Vagina (tissue), 2 donors: ENCODE results near the gene MIGA2. TPM values are rescaled to one million over a fixed set of nuclear protein-coding genes. Genes with fewer than 3 reads are reported as not detected.

Source experiments
- DNase-seq, 2 donors: peaks; one replicate each; pipeline ENCODE4 v3.0.0-alpha.2; 2017; ENCODE audit errors: extremely low spot score in 2 of 2
- H3K27ac ChIP-seq: fragments of 200-600 bp; sonication (generic); one replicate; pipeline ENCODE4 v1.5.1; 2019
- H3K27me3 ChIP-seq: fragments of 200-600 bp; sonication (generic); one replicate; pipeline ENCODE4 v1.5.1; 2019
- H3K36me3 ChIP-seq, 2 donors: fragments of 200-600 bp; sonication (generic); one replicate each; pipeline ENCODE4 v1.5.1; 2017 to 2019
- H3K4me1 ChIP-seq: fragments of 200-600 bp; sonication (generic); one replicate; pipeline ENCODE4 v1.5.1; 2019
- H3K4me3 ChIP-seq, 2 donors: fragments of 200-600 bp; sonication (generic); 1 replicate in 1 of 2; 2 replicates in 1 of 2; pipeline ENCODE4 v1.5.1; 2016 to 2019
- H3K9me3 ChIP-seq: fragments of 200-600 bp; sonication (generic); one replicate; pipeline ENCODE4 v1.5.1; 2019
- POLR2A ChIP-seq, 2 donors: fragments of 450-650 bp; IDR thresholded peaks; one replicate each; pipeline ENCODE4 v1.6.1; 2017; ENCODE audit warnings: antibody characterized with exemption in 2 of 2, mild to moderate bottlenecking in 2 of 2, moderate library complexity in 2 of 2
- POLR2AphosphoS5 ChIP-seq, 2 donors: sonication (generic); formaldehyde crosslinking; IDR thresholded peaks; one replicate each; pipeline ENCODE4 v1.9.0; 2017; ENCODE audit warnings: antibody characterized with exemption in 2 of 2, mild to moderate bottlenecking in 2 of 2, low read depth in 1 of 2; ENCODE audit not compliant: insufficient read depth in 1 of 2
- intact Hi-C: fragments of 100-400 bp; cut with DNase I; formaldehyde crosslinking; loops from one replicate; pipeline ENCODE4 v1.15.1; 2023
- total RNA-seq: library from RNA; depleted of rRNA; stranded (reverse); fragments of >200 nt; gene quantifications from one replicate; pipeline ENCODE4 v1.2.3, GENCODE V29; 2016
- TF ChIP-seq, protein P1 (sequence below), 3 experiments: fragments of 450-650 bp in 2 of 3; fragments of 200-600 bp in 1 of 3; sonication (generic) in 1 of 3; IDR thresholded peaks; one replicate each; pipeline ENCODE4 v1.5.1; 2017 to 2019; ENCODE audit warnings: antibody characterized with exemption in 3 of 3, mild to moderate bottlenecking in 2 of 3, moderate library complexity in 2 of 3

MIGA2 gene
- total RNA-seq, 1 donor from 2014 or later: 35.1 TPM

DNA sequence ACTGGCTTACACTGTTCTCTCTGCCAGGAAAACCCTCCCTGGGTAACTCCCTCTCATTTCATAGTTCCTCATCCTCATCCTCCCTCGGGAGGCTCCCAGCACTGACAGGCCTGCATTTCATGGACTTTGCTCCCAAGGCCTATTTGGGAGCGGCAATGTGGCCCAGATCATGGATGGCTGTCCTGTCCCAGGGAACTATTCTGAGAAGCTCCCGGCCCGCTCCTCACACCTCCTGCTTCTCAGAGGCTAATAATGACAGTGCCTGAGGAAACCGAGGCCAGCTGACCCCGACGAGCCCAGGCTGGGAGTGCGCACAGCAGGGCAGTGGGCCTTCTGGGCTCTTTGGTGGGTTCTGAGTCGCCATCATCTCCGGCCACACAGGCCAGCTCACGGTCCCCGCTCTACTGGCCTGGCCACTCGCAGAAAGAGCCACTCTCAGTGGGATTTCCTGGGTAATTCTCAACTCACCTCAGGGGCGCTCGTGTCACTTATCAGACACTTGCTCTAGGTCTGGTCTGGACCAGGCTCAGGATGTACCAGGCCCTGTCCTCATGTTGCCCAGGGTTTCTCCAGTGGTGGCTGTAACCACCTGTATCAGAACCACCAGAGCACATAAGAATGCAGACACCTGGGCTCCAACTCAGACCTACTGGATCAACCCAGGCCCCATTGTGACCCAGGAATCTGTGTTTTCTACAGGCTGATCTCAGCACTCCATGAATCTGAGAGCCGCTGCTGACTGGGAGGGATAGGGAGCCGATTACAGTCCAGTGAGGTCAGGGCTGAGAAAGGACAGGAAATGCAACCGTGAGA is 42.5 kb downstream of the MIGA2 start:
- DNase-seq: no peak
- no peaks in the 10 kb centered on the region for H3K9me3 ChIP-seq
- no peaks in the 10 kb centered on the region for H3K27me3 ChIP-seq
- peaks cover 18% of the 10 kb centered on the region for H3K4me1 ChIP-seq
- TF ChIP-seq POLR2A (IDR thresholded peaks at IDR 0.05) (no peak), POLR2AphosphoS5 (IDR thresholded peaks at IDR 0.05; ENCODE audit: insufficient read depth in 1 of 2, low read depth in 1 of 2) (no peak)
- TF ChIP-seq, protein P1, sequence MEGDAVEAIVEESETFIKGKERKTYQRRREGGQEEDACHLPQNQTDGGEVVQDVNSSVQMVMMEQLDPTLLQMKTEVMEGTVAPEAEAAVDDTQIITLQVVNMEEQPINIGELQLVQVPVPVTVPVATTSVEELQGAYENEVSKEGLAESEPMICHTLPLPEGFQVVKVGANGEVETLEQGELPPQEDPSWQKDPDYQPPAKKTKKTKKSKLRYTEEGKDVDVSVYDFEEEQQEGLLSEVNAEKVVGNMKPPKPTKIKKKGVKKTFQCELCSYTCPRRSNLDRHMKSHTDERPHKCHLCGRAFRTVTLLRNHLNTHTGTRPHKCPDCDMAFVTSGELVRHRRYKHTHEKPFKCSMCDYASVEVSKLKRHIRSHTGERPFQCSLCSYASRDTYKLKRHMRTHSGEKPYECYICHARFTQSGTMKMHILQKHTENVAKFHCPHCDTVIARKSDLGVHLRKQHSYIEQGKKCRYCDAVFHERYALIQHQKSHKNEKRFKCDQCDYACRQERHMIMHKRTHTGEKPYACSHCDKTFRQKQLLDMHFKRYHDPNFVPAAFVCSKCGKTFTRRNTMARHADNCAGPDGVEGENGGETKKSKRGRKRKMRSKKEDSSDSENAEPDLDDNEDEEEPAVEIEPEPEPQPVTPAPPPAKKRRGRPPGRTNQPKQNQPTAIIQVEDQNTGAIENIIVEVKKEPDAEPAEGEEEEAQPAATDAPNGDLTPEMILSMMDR (IDR thresholded peaks at IDR 0.05): no peak
- no peak overlapping the region for H3K27ac ChIP-seq
- intact Hi-C loops: no loop called here
- H3K36me3 ChIP-seq: no peaks in the 10 kb centered on the region
- no peak overlapping the region for H3K4me3 ChIP-seq

DNA sequence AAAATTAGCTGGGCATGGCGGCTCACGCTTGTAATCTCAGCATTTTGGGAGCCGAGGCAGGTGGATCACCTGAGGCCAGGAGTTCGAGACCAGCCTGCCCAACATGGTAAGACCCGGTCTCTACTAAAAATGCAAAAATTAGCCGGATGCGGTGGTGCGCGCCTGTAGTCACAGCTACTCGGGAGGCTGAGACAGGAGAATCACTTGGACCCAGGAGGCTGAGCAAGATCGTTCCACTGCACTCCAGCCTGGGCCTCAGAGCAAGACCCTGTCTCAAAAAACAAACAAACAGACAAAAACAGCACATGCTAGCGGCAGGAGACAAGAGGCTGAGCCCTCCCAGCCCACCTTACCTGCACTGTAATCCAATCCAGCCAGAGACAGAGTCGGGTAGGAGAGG is 43.4 kb downstream of the MIGA2 start:
- intact Hi-C loops: no loop called here
- H3K4me3 ChIP-seq: peak overlapping the region; percentile 55 to 85
- no peak overlapping the region for H3K27ac ChIP-seq
- no peaks in the 10 kb centered on the region for H3K36me3 ChIP-seq
- TF ChIP-seq POLR2A (IDR thresholded peaks at IDR 0.05) (no peak), POLR2AphosphoS5 (IDR thresholded peaks at IDR 0.05; ENCODE audit: insufficient read depth in 1 of 2, low read depth in 1 of 2) (no peak)
- TF ChIP-seq, protein P1 (IDR thresholded peaks at IDR 0.05): no peak
- peaks cover 18% of the 10 kb centered on the region for H3K4me1 ChIP-seq
- H3K27me3 ChIP-seq: no peaks in the 10 kb centered on the region
- H3K9me3 ChIP-seq: no peaks in the 10 kb centered on the region
- DNase-seq: no peak

DNA sequence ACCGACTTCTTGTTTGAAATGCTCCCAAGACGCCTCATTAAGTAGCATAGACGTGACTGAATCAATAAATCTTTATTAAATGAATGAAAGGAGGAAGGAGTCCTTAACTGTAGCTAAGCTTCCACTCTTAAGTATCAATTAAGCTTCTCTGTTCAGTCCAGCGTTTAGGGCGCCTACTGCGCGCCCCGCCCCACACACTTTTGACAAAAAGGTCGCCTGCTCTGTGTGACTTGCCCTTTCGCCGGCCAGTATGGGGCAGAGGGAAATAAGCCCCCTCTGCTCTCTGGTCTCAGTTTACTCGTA is 43.8 kb downstream of the MIGA2 start:
- intact Hi-C loops: no loop called here
- peaks cover 18% of the 10 kb centered on the region for H3K4me1 ChIP-seq
- H3K27ac ChIP-seq: peak overlapping the region; percentile 18
- H3K9me3 ChIP-seq: no peaks in the 10 kb centered on the region
- no peaks in the 10 kb centered on the region for H3K36me3 ChIP-seq
- TF ChIP-seq, protein P1 (IDR thresholded peaks at IDR 0.05): no peak
- TF ChIP-seq POLR2A (IDR thresholded peaks at IDR 0.05) (no peak), POLR2AphosphoS5 (IDR thresholded peaks at IDR 0.05; ENCODE audit: insufficient read depth in 1 of 2, low read depth in 1 of 2) (no peak)
- H3K4me3 ChIP-seq: peak overlapping the region; percentile 55 to 85
- H3K27me3 ChIP-seq: no peaks in the 10 kb centered on the region
- DNase-seq: no peak

DNA sequence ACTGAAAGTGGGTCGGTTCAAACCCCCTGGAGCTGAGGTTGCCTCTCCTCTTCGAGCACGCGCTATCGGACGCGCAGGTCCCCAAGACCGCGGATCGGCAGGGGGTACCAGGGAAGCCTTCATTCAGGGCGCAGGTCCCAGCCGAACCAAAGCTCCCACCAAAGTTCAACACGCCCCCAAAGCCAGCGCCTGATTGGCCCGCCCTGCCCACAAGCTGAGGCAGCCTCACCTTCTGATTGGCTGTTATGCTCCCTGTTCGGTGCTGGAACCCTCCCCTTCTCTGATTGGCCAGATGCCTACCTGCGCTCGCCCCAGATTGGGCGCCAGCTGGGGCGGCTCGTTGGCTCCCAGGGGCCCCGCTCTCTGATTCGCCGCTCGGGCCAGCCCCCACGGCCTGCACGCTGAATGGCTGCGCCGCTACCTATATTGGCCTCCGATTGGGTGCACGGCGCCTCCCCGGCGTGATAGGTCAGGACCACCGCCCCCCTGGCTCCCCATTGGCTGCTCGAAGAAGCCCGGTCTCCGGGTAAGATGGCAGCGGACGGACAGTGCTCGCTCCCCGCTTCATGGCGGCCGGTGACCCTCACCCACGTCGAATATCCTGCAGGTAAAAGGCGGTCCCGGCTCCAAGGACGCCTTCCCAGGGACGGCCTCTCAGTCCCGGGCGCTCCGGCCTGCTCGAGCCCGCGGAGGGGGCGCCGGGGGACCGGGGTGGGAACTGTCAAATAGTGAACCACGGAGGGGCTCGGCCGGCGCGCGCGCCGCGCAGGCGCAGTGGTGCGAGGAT is 44.4 kb downstream of the MIGA2 start, which contains the start of gene DOLPP1:
TSS of gene DOLPP1 (plus strand) at position 511 of the 787 bp plus-strand sequence. CDS start at position 532, 21 bp downstream.
- Histone ChIP-seq H3K4me3 (peak within 1 kb of the TSS; percentile 55 to 85), H3K27ac (peak within 1 kb of the TSS; percentile 78), H3K36me3 (no peaks in the 10 kb centered on the region), H3K27me3 (no peaks in the 10 kb centered on the region), H3K4me1 (peaks cover 18% of the 10 kb centered on the region), H3K9me3 (no peaks in the 10 kb centered on the region)
- TF ChIP-seq, protein P1 (IDR thresholded peaks at IDR 0.05): peak in 1 of 3 experiments; percentile 20
- TF ChIP-seq POLR2A (IDR thresholded peaks at IDR 0.05) (peak in 1 of 2 donors; percentile 45), POLR2AphosphoS5 (IDR thresholded peaks at IDR 0.05; ENCODE audit: insufficient read depth in 1 of 2, low read depth in 1 of 2) (peak; percentile 71 to 90)
- intact Hi-C loops: no loop called here
- DNase-seq: peak in 1 of 2 donors; percentile 100
